NCI-H510A (cell line): ENCODE results near the gene ACACB.
"Not testable (repeated sequence)": the region's sequence is repeated elsewhere in the genome, so short reads cannot be mapped to it uniquely, and the experiment has no call there.

Experiments
- DNase-seq: peaks from one replicate; lab custom pipeline; 2025; lab: John Stamatoyannopoulos, UW

The ACACB gene

GRCh38 chr12:109144224-109144623 is 27.8 kb downstream of the ACACB start:
- no peak for DNase-seq

GRCh38 chr12:109147126-109147525 is 30.7 kb downstream of the ACACB start:
- not testable (repeated sequence) for DNase-seq

GRCh38 chr12:109147954-109148353 is 31.6 kb downstream of the ACACB start:
- DNase-seq, result no peak

GRCh38 chr12:109150124-109150640 is 33.8 kb downstream of the ACACB start:
- DNase-seq, result no peak

- DNase-seq, result no peak
Measured at GRCh38 chr12:109151457-109151856, 35.1 kb downstream of the ACACB start.

GRCh38 chr12:109153821-109154441 is 37.5 kb downstream of the ACACB start:
- DNase-seq, result no peak

GRCh38 chr12:109154451-109155438 is 38.4 kb downstream of the ACACB start:
- DNase-seq, result peak; percentile 79

GRCh38 chr12:109156036-109156435 is 39.6 kb downstream of the ACACB start:
- DNase-seq, result no peak

GRCh38 chr12:109156586-109156985 is 40.2 kb downstream of the ACACB start:
- DNase-seq, result no peak

GRCh38 chr12:109157986-109158385 is 41.6 kb downstream of the ACACB start:
- DNase-seq, result no peak

GRCh38 chr12:109160433-109160832 is 44.0 kb downstream of the ACACB start:
- no peak for DNase-seq

- DNase-seq, result no peak
Measured at GRCh38 chr12:109160873-109161272, 44.5 kb downstream of the ACACB start.

GRCh38 chr12:109162551-109162950 is 46.2 kb downstream of the ACACB start:
- DNase-seq, result no peak

- DNase-seq, result no peak
Measured at GRCh38 chr12:109163167-109163566, 46.8 kb downstream of the ACACB start.

GRCh38 chr12:109165599-109165998 is 49.2 kb downstream of the ACACB start:
- no peak for DNase-seq

GRCh38 chr12:109166371-109166770 is 50.0 kb downstream of the ACACB start:
- DNase-seq, result no peak

- no peak for DNase-seq
Measured at GRCh38 chr12:109167781-109168180, 51.4 kb downstream of the ACACB start.

- no peak for DNase-seq
Measured at GRCh38 chr12:109169262-109169661, 52.9 kb downstream of the ACACB start.

- DNase-seq, result no peak
Measured at GRCh38 chr12:109169686-109170085, 53.3 kb downstream of the ACACB start.

- DNase-seq, result no peak
Measured at GRCh38 chr12:109170324-109170723, 53.9 kb downstream of the ACACB start.

- DNase-seq, result not testable (repeated sequence)
Measured at GRCh38 chr12:109172787-109173186, 56.4 kb downstream of the ACACB start.

- DNase-seq, result no peak
Measured at GRCh38 chr12:109173443-109174240, 57.3 kb downstream of the ACACB start.
